Gastrocnemius medialis (tissue), 4 donors: Measurements from ENCODE around the gene C15orf62. TPM values are rescaled to one million over a fixed set of nuclear protein-coding genes. Genes with fewer than 3 reads are reported as not detected.

Experiments used
- ATAC-seq, 2 donors: fragments of 150-250 bp; one replicate each; pipeline ENCODE4 v1.9.1; 2016
- DNase-seq, 2 donors: peaks; one replicate each; pipeline ENCODE4 v3.0.0-alpha.2; 2019
- H3K27ac ChIP-seq, 4 donors: fragments of 200-600 bp; sonication (generic); 1 replicate in 1 of 4; 2 replicates in 3 of 4; pipeline ENCODE4 v1.5.1; 2016 to 2018; ENCODE audit warnings: mild to moderate bottlenecking in 2 of 4, moderate library complexity in 1 of 4
- H3K27me3 ChIP-seq, 3 donors: fragments of 200-600 bp; sonication (generic) in 2 of 3; 1 replicate in 1 of 3; 2 replicates in 2 of 3; pipeline versions ENCODE4 v1.5.1 to v1.6.0; 2016 to 2019; ENCODE audit warnings: mild to moderate bottlenecking in 1 of 3, moderate library complexity in 1 of 3
- H3K36me3 ChIP-seq, 2 donors: fragments of 200-600 bp; sonication (generic) in 1 of 2; one replicate each; pipeline ENCODE4 v1.5.1; 2017 to 2018
- H3K4me1 ChIP-seq, 2 donors: fragments of 200-600 bp; sonication (generic) in 1 of 2; one replicate each; pipeline ENCODE4 v1.5.1; 2016 to 2017; ENCODE audit warnings: mild to moderate bottlenecking in 2 of 2
- H3K4me3 ChIP-seq, 4 donors: fragments of 200-600 bp; sonication (generic) in 3 of 4; 1 replicate in 1 of 4; 2 replicates in 3 of 4; pipeline ENCODE4 v1.5.1; 2016 to 2019; ENCODE audit warnings: mild to moderate bottlenecking in 2 of 4
- H3K9me3 ChIP-seq, 3 donors: fragments of 200-600 bp; sonication (generic) in 2 of 3; 1 replicate in 1 of 3; 2 replicates in 2 of 3; pipeline ENCODE4 v1.5.1; 2016 to 2019
- POLR2A ChIP-seq, 2 donors: fragments of 450-650 bp; IDR thresholded peaks; one replicate each; pipeline ENCODE4 v1.6.1; 2017; ENCODE audit warnings: antibody characterized with exemption in 2 of 2, mild to moderate bottlenecking in 2 of 2, moderate library complexity in 2 of 2
- in situ Hi-C, 4 donors: fragments of 200-750 bp; cut with MboI; loops; one replicate each; pipeline versions ENCODE4 v1.15.0 to v1.8.0; 2017; ENCODE audit warnings: low sequenced_read_pairs in 4 of 4
- intact Hi-C: fragments of 100-400 bp; cut with DNase I; formaldehyde crosslinking; loops from one replicate; pipeline ENCODE4 v1.15.1; 2023; ENCODE audit warnings: low total_unique reads
- total RNA-seq, 4 donors: library from RNA; depleted of rRNA; stranded (reverse); fragments of >200 nt; gene quantifications; one replicate each; pipeline versions ENCODE4 v1.1.0 to v1.2.3, GENCODE V29; 2016
- TF ChIP-seq, protein P1 (sequence below), 5 experiments: fragments of 450-650 bp in 3 of 5; fragments of 200-600 bp in 2 of 5; sonication (generic) in 2 of 5; IDR thresholded peaks in 4 of 5; conservative IDR thresholded peaks in 1 of 5; 1 replicate in 4 of 5; 2 replicates in 1 of 5; pipeline ENCODE4 v1.5.1; 2016 to 2019; ENCODE audit warnings: antibody characterized with exemption in 5 of 5, mild to moderate bottlenecking in 3 of 5, moderate library complexity in 3 of 5

Gene C15orf62
- total RNA-seq, 4 donors from 2014 or later = 0.09 to 0.49 TPM; not detected in 2

DNA sequence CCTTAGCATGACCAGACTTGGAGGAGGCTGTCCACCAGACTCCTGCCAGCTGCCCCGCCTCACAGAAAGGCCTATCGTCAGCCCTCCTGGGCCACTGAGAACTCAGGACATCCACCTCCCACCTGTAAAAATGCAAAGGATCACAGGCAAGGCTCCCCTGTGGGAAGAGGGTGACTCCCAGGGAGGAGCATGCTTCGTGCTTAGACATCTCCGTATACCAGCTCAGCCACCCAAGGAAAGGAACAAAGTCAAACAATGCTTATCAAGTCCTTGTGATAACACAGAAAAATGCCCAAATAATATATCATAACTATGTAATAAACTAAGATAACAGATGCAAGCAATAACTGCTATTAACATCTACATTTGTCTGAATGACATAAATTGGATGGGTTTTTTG, 18.9 kb upstream of the C15orf62 start:
- in situ Hi-C loops (loop anchor here in 2 of 4 donors (10.0 kb wide), 1 partner anchor 54 kb away; the partner anchor contains the start of genes DNAJC17 (in 2 of the 2) and ZFYVE19 (in 2 of the 2)), intact Hi-C loops (loop anchor here (10.0 kb wide), 1 partner anchor 264 kb away; no protein-coding TSS in a partner anchor)
- Histone ChIP-seq H3K36me3 (peaks cover 0 to 24% of the 10 kb centered on the region in 2 donors), H3K4me1 (peaks cover 15% of the 10 kb centered on the region in 2 donors), H3K9me3 (no peaks in the 10 kb centered on the region), H3K4me3 (no peak overlapping the region), H3K27ac (no peak overlapping the region), H3K27me3 (no peaks in the 10 kb centered on the region)
- no peak for TF ChIP-seq POLR2A (IDR thresholded peaks at IDR 0.05)
- TF ChIP-seq, protein P1, sequence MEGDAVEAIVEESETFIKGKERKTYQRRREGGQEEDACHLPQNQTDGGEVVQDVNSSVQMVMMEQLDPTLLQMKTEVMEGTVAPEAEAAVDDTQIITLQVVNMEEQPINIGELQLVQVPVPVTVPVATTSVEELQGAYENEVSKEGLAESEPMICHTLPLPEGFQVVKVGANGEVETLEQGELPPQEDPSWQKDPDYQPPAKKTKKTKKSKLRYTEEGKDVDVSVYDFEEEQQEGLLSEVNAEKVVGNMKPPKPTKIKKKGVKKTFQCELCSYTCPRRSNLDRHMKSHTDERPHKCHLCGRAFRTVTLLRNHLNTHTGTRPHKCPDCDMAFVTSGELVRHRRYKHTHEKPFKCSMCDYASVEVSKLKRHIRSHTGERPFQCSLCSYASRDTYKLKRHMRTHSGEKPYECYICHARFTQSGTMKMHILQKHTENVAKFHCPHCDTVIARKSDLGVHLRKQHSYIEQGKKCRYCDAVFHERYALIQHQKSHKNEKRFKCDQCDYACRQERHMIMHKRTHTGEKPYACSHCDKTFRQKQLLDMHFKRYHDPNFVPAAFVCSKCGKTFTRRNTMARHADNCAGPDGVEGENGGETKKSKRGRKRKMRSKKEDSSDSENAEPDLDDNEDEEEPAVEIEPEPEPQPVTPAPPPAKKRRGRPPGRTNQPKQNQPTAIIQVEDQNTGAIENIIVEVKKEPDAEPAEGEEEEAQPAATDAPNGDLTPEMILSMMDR (IDR thresholded peaks at IDR 0.05 in 4 of 5, conservative IDR thresholded peaks at IDR 0.05 in 1 of 5) = no peak
- ATAC-seq (no peak), DNase-seq (no peak)

DNA sequence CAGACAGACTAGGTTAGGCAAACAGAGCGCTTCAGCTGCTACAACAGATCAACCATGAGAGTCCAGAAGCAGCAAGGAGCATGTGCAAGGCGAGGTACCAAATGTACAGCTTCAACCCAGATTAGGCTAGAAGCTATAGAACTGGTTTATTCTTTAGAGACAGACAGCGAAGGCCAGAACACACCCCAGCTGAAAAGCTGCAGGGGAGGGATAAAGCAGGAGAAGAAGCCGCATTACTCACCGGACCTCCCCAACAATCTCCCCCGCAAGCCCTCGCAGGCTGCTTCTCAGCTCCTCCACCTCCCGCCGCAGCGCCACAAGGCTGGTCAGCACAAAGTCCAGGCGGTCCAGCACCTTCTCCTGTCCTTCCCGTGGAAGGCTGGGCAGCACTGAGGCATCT, 18.0 kb upstream of the C15orf62 start:
- H3K27ac ChIP-seq = no peak overlapping the region
- no peak overlapping the region for H3K4me3 ChIP-seq
- intact Hi-C loops = loop anchor here (10.0 kb wide), 1 partner anchor 263 kb away; no protein-coding TSS in a partner anchor
- no peaks in the 10 kb centered on the region for H3K27me3 ChIP-seq
- no peak for DNase-seq
- peaks cover 15 to 16% of the 10 kb centered on the region in 2 donors for H3K4me1 ChIP-seq
- ATAC-seq = no peak
- TF ChIP-seq, protein P1 (IDR thresholded peaks at IDR 0.05 in 4 of 5, conservative IDR thresholded peaks at IDR 0.05 in 1 of 5) = no peak
- no peak for TF ChIP-seq POLR2A (IDR thresholded peaks at IDR 0.05)
- in situ Hi-C loops = loop anchor here in 2 of 4 donors (10.0 kb wide), 1 partner anchor 53 kb away; the partner anchor contains the start of genes DNAJC17 (in 2 of the 2) and ZFYVE19 (in 2 of the 2)
- H3K36me3 ChIP-seq = peaks cover 0 to 24% of the 10 kb centered on the region in 2 donors
- H3K9me3 ChIP-seq = no peaks in the 10 kb centered on the region

DNA sequence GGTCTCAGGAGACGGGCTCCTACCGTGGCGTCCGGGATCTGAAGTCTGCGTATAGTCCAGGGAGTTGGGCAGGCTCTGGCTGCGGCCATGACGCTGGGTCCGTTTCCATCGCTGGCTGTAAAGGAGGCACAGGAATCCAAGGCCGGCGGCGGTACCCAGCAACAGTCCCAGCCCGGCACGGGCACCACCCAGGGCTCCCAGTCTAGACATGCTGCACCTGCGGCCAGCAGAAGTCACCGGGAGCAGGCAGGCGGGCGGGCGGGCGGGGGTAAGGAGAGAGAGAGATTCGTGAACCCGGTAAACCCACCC, 15.3 kb upstream of the C15orf62 start:
- Histone ChIP-seq H3K27ac (peak overlapping the region; percentile 92 to 97 (median 95)), H3K36me3 (peaks cover 0 to 22% of the 10 kb centered on the region in 2 donors), H3K27me3 (no peaks in the 10 kb centered on the region), H3K9me3 (no peaks in the 10 kb centered on the region), H3K4me1 (peaks cover 13 to 15% of the 10 kb centered on the region in 2 donors), H3K4me3 (peak overlapping the region; percentile 90 to 100 (median 96))
- no peak for TF ChIP-seq POLR2A (IDR thresholded peaks at IDR 0.05)
- TF ChIP-seq, protein P1 (IDR thresholded peaks at IDR 0.05 in 4 of 5, conservative IDR thresholded peaks at IDR 0.05 in 1 of 5) = no peak
- DNase-seq (no peak), ATAC-seq (peak; percentile 31 to 32)
- intact Hi-C loops = loop anchor here (2.0 to 10.0 kb wide), 3 partner anchors 60 to 260 kb away; partner anchors contain the start of genes RAD51 and VPS18
- in situ Hi-C loops = loop anchor here in 2 of 4 donors (10.0 kb wide), 1 partner anchor 50 kb away; the partner anchor contains the start of genes DNAJC17 (in 2 of the 2) and ZFYVE19 (in 2 of the 2)

DNA sequence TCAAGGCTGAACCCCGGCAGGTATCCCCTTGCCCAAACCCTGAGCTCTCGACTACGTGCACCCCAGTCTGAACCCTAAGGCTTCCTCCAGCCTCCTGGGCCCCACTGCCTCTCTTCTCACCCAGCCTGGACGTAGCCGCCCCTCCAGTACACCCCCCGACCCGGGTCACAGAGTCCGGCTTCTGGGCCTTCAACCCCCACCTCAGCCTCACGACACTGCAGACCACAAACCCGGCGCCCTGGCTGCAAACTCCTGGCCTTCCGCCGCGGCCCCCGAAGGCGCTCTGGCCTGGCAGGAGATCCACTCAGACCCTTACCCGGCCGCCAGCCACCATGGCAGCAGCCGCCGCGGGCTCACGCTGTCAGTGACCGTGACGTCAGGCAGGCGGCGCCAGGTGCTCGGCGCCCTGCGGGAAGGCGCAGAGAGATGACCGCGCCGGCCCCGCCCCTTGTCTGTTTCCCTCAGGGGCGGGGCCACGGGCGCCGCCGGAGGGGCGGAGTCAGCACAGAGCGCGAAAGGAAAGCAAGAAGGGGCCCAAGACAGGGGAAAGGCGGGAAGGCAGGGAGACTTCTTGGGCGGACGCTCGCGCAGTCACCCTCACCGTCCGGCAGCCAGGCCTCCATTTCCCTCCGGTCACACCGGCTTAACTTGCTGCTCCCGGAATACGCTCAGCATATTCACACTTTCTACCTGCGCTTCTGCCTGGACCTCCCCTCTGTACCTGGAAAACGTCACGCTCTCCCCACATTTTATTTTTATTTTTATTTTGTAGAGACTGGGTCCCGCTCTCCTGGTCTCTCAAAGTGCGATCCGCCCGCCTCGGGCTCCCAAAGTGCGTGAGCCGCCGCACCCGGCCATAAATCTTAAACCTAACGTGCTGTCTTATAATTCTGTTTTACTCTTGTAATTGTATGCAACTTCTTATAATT, 14.6 kb upstream of the C15orf62 start, which contains the start of gene RMDN3:
Gene RMDN3, minus strand, starts transcription at position 372 of the 929 bp plus-strand sequence. CDS start 471 bp downstream, outside the sequence.
- in situ Hi-C loops (loop anchor here in 2 of 4 donors (10.0 kb wide), 1 partner anchor 50 kb away; the partner anchor contains the start of genes DNAJC17 (in 2 of the 2) and ZFYVE19 (in 2 of the 2)), intact Hi-C loops (loop anchor here (2.0 to 10.0 kb wide), 4 partner anchors 60 to 260 kb away; partner anchors contain the start of genes CCDC32, RAD51, RPUSD2 and VPS18)
- TF ChIP-seq, protein P1 (IDR thresholded peaks at IDR 0.05 in 4 of 5, conservative IDR thresholded peaks at IDR 0.05 in 1 of 5) = no peak
- peak; percentile 78 to 80 for TF ChIP-seq POLR2A (IDR thresholded peaks at IDR 0.05)
- ATAC-seq (peak; percentile 90 to 93), DNase-seq (peak; percentile 78 to 88)
- Histone ChIP-seq H3K27me3 (no peaks in the 10 kb centered on the region), H3K36me3 (peaks cover 0 to 18% of the 10 kb centered on the region in 2 donors), H3K27ac (peak within 1 kb of the TSS; percentile 92 to 97 (median 95)), H3K9me3 (no peaks in the 10 kb centered on the region), H3K4me3 (peak within 1 kb of the TSS; percentile 90 to 100 (median 96)), H3K4me1 (peaks cover 13 to 15% of the 10 kb centered on the region in 2 donors)
